Activated CD8-positive, alpha-beta memory T cell treated with anti-CD3 and anti-CD28 coated beads, Interleukin-2, amount 50 U/mL, for 48 hours (primary cell): Measurements from ENCODE around the gene DOC2A.
A peak's percentile ranks its signal among the peaks of the same experiment; 100 is the strongest.

Experiments
- DNase-seq: peaks from one replicate; pipeline ENCODE4 v3.0.0-alpha.2; 2020

DOC2A gene

DNA sequence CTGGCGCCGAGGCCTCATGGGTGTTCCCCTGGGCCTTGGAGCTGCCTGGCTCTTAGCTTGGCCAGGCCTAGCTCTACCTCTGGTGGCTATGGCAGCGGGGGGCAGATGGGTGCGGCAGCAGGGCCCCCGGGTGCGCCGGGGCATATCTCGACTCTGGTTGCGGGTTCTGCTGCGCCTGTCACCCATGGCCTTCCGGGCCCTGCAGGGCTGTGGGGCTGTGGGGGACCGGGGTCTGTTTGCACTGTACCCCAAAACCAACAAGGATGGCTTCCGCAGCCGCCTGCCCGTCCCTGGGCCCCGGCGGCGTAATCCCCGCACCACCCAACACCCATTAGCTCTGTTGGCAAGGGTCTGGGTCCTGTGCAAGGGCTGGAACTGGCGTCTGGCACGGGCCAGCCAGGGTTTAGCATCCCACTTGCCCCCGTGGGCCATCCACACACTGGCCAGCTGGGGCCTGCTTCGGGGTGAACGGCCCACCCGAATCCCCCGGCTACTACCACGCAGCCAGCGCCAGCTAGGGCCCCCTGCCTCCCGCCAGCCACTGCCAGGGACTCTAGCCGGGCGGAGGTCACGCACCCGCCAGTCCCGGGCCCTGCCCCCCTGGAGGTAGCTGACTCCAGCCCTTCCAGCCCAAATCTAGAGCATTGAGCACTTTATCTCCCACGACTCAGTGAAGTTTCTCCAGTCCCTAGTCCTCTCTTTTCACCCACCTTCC lies 23.3 kb downstream of the DOC2A start:
- DNase-seq, result no peak

DNA sequence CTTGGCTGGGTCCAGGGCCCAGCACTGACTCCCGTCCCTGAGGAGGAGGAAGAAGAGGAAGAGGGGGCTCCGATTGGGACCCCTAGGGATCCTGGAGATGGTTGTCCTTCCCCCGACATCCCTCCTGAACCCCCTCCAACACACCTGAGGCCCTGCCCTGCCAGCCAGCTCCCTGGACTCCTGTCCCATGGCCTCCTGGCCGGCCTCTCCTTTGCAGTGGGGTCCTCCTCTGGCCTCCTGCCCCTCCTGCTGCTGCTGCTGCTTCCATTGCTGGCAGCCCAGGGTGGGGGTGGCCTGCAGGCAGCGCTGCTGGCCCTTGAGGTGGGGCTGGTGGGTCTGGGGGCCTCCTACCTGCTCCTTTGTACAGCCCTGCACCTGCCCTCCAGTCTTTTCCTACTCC lies 23.9 kb downstream of the DOC2A start:
- DNase-seq, result no peak

DNA sequence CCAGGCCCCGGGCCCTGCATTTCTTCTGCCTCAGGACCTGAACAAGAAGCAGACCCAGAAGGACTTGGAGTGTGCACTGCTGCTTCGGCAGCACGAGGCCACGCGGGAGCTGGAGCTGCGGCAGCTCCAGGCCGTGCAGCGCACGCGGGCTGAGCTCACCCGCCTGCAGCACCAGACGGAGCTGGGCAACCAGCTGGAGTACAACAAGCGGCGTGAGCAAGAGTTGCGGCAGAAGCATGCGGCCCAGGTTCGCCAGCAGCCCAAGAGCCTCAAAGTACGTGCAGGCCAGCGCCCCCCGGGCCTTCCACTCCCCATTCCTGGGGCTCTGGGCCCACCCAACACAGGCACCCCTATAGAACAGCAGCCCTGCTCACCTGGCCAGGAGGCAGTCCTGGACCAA lies 24.6 kb downstream of the DOC2A start:
- no peak for DNase-seq

DNA sequence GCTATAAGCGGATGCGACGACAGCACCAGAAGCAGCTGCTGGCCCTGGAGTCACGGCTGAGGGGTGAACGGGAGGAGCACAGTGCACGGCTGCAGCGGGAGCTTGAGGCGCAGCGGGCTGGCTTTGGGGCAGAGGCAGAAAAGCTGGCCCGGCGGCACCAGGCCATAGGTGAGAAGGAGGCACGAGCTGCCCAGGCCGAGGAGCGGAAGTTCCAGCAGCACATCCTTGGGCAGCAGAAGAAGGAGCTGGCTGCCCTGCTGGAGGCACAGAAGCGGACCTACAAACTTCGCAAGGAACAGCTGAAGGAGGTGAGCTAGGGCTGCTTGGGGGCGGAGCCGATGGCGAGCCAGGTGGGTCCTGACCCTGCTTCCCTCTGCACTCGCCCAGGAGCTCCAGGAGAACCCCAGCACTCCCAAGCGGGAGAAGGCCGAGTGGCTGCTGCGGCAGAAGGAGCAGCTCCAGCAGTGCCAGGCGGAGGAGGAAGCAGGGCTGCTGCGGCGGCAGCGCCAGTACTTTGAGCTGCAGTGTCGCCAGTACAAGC lies 25.5 kb downstream of the DOC2A start:
- no peak for DNase-seq

DNA sequence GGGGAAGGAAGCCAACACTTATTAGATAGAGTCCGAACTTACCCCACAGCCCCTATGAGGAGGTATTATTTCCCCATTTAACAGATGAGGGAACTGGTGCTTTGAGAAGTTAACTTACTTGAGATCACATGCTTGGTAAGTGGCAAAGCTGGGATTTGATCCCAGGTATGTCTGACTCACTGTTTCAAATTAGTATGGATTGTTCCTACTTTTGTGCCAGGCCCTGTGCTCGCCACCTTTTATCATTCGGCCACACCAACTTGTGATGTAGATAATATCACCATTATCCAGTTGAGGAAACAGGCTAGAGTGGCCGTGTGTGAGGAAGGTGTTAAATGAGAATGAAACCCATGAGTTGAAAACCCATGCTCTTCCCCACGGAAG lies 26.1 kb downstream of the DOC2A start:
- no peak for DNase-seq

DNA sequence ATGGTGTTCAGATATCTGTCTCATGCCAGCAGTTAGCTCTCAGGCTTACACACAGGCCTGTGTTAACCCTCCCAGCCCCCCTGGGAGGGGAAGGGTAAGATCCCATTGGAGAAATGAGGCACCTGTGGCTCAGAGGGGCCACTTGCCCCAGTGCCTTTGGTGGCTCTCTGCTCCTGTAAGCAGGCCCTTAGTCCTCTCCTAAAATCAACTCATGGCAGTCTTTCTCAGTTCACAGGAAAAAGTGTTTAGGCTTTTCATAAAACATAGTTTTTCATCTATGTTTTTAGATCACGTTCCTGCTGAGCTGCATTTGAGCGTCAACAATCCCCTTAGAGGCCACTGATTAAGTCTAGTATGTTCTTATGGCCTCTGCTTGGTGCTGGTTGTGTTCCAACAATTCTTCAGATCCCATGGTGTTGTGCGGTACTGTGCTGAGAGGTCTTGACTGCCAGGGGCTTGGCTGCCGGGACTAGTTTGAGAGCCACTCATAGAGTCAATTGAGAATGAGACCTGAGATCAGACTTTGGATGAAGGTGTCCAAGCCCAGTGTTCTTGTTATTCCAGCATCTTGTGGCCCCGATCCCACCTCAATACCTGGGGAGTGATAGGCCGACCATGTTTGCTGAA lies 26.6 kb downstream of the DOC2A start:
- DNase-seq, result no peak

DNA sequence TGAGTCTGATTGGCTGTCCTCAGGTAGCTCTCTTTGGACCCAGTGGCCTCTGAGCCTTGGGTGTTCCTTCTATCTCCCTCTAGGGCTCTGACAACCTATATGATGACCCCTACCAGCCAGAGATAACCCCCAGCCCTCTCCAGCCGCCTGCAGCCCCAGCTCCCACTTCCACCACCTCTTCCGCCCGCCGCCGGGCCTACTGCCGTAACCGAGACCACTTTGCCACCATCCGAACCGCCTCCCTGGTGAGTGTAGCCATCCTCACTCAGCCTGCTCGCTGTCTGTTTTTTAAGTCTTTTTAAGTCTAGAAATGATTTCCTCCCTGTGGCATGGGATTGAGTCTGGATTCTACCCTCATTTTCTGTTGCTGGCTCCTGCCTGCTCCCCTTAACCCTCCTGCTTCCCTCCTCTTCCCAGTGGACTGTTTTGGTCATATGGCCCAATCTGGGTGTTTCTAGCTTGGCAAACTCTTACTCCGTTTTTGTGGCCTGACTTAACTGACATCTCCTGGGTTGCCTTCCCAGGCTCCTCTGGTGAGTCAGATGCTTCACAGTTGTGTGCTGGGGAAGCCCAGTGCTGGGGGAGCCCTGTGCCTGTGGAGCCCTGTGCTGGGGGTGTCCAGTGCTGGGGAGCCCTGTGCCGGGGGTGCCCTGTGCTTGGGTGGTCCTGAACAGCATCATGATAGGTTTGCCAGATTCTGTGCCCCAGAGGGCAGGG lies 27.2 kb downstream of the DOC2A start:
- DNase-seq, result no peak

DNA sequence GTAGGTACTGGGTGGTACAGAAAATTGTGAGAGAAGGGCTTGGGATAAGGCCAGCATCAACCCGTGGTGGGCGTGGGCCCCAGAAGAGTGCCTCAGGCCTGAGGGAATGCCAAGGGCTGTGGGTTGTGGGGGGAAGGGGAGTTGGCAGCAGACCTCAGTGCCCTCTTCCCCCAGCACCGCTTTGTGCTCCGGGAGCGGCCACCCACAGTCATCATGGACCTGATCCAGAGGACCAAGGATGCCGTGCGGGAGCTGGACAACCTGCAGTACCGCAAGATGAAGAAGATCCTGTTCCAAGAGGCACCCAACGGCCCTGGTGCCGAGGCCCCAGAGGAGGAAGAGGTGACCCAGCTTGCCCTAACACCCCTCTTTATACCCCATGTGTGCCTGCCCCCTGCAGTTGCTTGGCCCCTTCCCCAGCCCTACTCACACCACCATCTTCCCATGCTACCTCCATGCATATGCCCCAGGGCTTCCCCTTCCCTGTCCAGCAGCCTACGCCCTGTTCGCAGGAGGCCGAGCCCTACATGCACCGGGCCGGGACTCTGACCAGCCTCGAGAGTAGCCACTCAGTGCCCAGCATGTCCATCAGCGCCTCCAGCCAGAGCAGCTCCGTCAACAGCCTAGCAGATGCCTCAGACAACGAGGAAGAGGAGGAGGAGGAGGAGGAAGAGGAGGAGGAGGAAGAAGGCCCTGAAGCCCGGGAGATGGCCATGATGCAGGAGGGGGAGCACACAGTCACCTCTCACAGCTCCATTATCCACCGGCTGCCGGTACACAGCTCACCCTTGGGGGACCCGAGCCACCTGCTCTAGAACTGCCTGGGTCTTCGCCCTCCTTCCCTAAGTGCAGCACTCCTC lies 28.0 kb downstream of the DOC2A start:
- DNase-seq, result no peak

DNA sequence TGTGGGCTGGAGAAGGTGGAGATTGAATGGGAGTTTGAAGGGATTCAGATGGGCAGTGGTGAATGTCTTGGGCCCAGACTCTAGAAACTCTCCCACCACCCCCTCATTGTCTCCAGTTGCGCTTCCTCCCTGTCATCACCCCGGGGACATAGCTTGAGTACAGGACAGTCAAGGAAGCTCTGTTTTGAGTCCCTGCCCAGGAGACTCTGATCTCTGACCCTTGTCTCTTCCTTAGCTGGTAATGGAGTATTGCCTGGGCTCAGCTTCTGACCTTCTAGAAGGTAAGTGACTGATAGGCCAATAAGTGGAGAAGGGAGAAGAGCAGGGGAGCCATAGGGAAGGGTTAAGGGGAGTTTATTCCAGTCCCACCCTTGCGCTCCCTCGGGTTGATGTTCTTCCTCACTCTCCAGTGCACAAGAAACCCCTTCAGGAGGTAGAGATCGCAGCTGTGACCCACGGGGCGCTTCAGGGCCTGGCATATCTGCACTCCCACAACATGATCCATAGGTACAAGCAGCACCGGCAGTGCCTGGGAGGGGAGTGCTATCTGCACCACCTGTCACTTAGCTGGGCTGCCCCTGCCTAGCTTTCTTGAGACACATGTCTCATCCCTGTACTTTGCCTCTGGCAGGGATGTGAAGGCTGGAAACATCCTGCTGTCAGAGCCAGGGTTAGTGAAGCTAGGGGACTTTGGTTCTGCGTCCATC lies 32.1 kb downstream of the DOC2A start:
- no peak for DNase-seq

DNA sequence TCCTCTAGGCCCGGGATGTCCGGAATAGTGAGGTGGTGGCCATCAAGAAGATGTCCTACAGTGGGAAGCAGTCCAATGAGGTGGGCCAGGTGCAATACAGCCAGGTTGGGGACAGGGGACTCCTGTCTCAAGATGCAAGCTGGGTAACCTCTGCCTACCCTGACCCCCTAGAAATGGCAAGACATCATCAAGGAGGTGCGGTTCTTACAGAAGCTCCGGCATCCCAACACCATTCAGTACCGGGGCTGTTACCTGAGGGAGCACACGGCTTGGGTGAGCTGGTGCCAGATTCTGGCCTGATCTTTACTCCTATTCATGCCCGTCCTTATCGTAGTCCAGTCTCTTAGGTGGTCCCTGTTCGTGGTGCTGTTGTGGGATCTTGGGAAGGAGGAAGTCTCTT lies 32.7 kb downstream of the DOC2A start:
- no peak for DNase-seq

DNA sequence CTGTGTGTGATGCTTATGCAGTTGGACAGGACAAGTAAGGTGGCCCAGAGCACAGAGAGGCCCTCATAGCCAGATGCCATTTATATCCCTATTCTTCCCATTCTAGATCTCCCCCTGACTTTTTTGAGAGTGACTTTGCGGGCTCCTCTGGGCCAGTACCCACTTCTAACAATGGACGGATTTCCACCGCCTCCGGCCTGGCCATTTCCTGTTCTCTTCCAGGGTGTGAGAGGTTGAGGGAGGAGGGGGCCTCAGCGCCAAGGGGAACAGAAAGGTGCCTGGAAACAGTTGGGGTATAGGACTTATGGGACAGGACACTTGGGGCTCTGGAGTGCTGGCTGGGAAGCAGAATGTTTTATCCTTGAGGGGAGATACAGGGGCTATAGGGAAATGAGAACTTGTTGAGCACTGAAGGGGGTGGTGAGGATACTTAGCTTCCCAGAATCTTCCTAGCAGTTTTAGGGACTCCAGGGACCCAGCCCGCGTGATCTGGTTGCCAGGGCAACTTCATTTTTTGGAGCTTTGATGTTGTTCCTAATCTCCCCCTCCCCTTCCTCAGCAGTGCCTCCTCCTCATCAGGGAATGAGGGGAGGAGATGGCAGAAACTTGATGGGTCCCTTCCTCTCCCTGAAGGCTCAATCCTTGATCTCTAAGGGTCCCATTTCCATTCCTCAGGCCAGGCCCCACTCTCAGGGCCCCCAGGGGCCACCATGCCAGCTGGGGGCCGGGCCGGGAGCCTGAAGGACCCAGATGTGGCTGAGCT lies 33.6 kb downstream of the DOC2A start:
- no peak for DNase-seq

DNA sequence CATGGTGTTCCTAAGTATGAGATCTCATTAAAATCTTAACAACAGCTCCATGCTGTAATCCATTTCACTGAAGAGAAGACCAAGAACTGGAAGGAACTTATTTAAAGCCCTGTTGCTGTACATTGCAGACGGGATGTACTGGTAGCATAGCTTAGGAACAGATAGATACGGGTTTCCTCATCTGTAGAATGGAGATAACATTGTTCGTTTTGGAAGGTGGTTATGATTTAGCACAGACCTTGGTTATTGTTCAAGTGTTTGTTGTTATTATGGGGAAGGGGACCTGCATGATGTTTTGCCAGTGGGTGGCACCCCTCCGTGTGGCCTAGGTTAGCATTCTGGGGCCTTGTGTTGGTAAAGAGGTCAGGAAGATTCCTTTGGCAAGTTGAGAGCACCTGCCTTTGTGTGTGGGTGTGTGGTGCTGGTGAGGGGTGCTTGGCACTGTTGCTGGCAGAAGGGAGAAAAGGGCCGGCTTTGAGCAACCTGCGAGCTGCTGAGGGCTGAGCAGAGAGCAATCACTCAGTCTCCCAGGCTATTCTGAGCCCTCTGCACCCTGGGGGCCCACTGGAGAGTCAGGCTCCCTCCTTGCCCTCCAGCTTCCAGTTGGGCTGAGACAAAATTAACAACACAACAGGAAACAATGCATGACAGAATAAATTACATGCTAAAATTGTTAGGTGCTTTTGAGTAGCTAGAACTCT lies 34.9 kb downstream of the DOC2A start:
- no peak for DNase-seq

DNA sequence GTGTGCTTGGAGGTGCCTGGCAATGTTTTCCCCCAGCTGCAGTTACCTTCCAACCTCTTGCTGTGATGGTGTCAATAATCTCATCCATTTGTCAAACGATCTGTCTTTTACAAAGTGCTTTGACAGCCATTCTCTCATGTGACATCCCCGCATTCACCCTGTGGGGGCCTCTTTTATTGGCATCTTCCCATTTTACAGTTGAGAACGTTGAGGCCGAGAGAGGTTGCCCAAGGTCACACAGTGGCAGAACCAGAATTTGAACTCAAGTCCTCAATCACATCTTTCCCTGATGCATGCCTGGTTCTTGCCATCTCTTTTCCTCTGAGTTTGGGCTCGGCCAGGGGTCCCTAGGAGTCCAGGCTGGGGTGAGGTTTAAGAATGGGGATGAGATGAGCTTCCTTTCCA lies 35.7 kb downstream of the DOC2A start:
- DNase-seq, result no peak

DNA sequence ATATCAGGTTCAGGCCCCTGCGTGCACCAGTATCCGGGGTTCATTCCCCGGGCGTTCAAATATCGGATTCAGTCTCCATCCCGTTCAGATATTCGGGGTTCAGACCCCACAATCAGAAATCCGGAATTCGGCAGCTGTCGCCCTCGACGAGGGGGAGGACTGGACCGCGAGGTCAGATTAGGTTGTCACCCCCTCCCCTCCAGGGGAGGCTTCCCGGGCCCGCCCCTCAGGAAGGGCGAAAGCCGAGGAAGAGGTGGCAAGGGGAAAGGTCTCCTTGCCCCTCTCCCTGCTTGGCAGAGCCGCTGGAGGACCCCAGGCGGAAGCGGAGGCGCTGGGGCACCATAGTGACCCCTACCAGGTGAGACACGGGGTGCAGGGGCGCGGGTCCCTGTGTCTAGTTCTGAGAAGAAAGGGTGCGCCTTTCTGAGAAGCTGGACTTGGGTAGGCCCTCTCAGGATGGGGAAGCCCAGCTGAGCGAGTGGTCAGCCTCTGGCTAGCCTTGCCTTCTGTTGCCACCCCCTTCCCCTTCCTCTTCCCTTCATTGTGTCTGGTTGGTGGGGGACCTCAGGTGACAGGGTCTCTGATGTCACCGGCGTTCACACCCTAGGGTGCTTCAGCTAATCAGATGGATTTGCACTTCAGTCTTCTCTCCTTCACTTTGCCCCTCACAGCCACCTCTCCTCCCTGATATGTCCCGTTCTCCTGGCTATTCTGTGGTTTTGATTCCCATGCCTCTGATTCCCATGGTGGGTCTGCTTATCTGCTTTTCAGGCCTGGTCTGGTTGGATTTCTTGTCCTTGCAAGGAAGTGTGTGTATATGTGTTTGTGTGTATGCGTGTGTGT lies 36.3 kb downstream of the DOC2A start:
- DNase-seq, result no peak

DNA sequence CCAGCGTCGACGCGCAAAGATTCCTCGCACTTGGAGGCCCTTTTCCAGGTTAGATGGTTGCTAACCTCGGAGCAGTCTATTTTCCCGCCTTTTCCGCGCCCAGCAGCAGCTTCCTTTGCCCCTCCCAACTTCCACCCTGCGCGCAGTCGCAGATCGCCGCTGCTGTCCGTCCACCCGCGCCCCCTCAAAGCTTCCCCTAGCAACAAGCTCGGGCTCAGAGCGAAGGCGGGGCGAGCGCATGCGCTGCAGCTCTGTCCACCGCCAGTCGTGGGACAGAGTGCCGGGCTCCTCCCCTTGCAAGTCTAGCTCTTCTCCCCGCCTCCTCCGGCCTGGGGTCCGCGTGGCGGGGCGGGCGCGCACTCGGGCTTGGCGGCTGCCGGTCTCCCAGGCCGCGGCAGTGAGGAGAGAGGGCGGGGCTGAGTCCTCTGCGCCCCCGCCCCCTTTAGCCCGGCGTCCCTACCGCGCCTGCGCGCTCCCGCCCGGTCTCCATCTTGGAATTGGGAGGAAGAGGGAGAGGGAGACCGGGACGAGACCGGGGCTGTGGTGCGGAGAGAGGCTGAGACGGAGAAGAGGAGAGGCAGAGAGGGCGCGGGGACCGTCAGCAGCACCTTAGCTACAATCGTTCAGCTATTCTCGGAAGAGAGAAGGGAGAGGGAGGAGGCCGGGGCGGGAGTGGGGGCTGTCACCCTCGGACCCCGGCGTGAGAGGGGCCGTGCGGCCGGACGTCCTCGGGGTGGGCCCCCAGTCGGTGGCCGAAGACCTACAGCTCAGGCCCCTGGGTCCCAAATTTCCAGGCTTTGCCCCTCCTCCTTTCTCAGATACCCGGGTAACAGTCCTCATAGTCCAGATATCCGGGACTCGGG lies 37.2 kb downstream of the DOC2A start, which contains the start of gene TAOK2:
Gene TAOK2 (plus strand): TSS at position 485 of the 863 bp plus-strand sequence. CDS start 3,905 bp downstream, outside the sequence.
- peak; percentile 97 for DNase-seq

DNA sequence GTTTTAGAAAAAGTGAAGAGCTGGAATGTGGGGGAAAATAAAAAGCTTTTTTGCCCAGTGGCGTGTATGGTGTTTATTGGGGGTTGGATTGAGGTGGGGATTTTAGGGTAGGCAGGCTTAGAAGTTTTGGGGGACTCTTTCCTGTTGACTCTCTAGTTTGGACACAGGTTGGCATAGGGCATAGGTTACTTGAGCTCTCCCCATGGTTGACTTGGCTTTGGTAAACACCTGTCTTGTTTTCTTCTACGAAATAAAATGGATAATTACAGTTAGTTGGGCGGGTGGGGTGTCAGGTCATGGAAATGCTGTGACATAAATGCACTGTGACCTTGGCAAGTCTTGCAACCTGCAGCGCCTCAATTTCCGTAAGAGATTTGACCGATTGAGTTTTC lies 37.8 kb downstream of the DOC2A start:
- no peak for DNase-seq

DNA sequence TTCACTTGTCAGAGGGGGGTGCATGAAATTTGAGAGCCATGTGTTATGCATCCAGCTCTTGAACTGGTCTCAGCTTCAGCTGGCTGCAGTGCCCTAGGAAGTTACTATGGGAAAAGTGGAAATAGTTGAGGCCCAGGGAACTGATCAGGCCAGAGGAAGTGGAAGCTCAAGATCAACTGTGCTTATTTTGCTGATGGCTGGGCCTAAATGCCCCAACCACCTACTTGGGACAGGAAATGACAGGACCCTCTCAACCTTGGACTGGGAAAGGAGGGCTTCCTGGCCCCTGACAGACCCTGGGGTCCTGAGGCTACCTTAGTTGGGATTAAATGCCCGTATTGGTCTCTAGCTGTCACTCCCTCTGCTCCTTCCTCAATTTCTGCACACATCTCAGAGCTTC lies 38.3 kb downstream of the DOC2A start:
- DNase-seq, result no peak

DNA sequence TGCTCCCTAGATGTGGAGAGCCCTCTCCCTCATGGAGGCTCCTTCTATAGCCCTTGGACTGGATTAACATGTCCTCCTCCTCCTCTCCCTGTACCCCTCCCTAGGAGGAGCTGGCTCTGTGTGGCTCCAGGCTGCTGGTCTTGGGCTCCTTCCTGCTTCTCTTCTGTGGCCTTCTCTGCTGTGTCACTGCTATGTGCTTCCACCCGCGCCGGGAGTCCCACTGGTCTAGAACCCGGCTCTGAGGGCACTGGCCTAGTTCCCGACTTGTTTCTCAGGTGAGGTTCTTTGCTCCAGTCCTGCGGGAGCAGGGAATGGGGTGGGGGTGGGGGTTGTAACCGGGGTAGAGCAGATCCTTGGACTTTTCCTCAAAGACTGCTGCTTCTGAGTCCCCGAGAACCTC lies 39.5 kb downstream of the DOC2A start:
- no peak for DNase-seq

DNA sequence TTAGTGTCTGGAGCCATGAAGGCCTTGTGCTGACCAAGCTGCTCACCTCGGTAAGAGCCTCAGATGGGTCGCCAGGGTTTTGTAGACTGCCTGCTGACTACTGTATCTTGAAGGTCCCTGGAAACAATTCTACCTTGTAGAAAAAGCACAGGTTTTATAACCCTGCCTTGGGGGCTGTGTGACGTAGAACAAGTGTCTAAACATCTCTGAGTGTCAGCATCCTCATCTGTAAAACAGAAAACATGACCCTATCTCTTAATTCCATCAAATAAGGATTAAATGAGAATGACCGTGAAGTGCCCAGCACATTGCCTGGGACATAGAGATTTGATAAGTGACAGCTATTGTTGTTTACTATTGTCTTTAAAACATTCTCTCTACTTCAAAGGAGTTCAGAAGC lies 42.6 kb downstream of the DOC2A start:
- no peak for DNase-seq
